Astrocyte of the spinal cord (primary cell): Measurements from ENCODE around the gene KIAA0319L.

ENCODE experiments used
- DNase-seq: peaks from one replicate; pipeline ENCODE4 v3.0.0; 2011; ENCODE audit warnings: low read depth, low spot score
- H3K4me3 ChIP-seq: 2 replicates; pipeline ENCODE4 v1.5.1; 2011; ENCODE audit warnings: low read depth, mild to moderate bottlenecking, low read length, moderate library complexity
- CTCF ChIP-seq: IDR thresholded peaks from 2 replicates; pipeline ENCODE4 v1.5.1; 2012; ENCODE audit warnings: low read depth, mild to moderate bottlenecking, low read length, inconsistent platforms
- in situ Hi-C: cut with HindIII; loops from 2 replicates; pipeline ENCODE4 v1.10.0; 2017; ENCODE audit warnings: low sequenced_read_pairs

KIAA0319L gene

DNA sequence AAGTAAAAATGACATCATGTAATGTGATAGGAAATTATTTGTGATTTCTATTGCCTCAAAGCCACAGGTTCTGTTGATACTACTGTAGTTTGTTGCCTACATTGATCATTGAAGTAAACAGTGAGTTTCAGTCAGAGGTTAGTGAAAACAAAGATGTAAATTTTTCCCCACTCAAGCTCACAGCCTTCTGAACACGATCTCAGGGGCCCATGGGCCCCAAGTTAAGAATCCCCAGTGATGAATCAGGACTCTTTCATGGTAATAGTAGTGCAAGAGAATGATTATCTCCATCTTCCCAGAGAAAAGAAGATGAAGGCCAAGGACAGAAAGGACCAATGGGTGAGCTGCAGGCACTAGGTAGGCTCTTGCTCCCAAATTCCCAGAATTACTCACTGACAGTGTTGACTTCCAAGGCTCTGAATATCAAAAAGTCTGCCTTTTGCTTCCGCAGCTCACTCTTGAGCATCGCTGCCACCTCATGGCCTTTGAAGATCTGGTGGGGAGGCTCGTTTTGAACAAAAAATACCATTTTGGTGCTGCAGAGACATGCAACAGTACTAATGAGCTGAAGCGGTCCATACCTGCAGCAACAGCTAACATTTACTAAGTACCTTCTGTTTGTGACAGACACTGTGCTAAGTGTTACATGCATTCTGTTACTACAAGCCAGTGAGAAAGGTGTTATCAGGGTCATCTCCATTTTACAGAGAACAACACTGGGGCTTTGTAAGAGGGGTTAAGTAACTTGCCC is 113.3 kb downstream of the KIAA0319L start:
- peak; percentile 25 for TF ChIP-seq CTCF
- H3K4me3 ChIP-seq: no peak overlapping the region
- no peak for DNase-seq
- in situ Hi-C loops: no loop called here

- in situ Hi-C loops: no loop called here
- H3K4me3 ChIP-seq: no peak overlapping the region
- TF ChIP-seq CTCF: no peak
- no peak for DNase-seq
Measured at GRCh38 chr1:35442734-35443133, 114.5 kb downstream of the KIAA0319L start.

DNA sequence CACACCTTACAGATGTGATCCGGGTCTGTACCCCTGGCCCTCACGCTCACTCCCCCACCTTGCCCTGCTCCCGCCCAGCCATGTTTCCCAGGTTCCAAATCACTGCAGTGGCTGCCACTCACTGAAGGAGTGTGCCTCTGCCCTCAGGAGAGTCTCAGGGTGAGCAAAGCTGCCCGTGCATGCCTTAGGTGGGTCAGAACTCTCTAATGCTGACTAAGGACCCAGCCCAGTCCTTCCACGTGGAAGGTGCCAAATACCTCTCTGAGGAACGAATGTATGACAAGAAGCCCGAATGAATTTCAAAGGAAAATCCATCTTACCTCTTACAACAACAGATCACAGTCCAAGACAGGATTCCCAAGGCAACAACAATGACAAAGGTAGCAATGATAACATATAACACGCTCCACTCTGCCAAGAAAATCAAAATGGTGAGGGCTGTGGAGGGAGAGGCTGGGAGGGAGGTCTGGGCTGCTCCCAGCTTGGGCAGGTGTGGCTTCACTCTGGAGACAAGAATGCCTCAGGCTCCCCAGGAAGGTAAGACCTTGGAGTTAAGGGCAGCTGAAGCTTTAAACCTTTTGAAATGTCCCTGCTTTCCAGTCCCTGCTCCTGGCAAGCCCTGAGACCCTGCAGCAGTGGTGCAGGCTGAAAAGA is 115.2 kb downstream of the KIAA0319L start:
- H3K4me3 ChIP-seq: no peak overlapping the region
- no peak for DNase-seq
- in situ Hi-C loops: no loop called here
- no peak for TF ChIP-seq CTCF

- in situ Hi-C loops: no loop called here
- H3K4me3 ChIP-seq: no peak overlapping the region
- no peak for DNase-seq
- no peak for TF ChIP-seq CTCF
Measured at GRCh38 chr1:35439626-35440025, 117.6 kb downstream of the KIAA0319L start.

- in situ Hi-C loops: no loop called here
- DNase-seq: no peak
- H3K4me3 ChIP-seq: no peak overlapping the region
- TF ChIP-seq CTCF: no peak
Measured at GRCh38 chr1:35437200-35437599, 120.0 kb downstream of the KIAA0319L start.

DNA sequence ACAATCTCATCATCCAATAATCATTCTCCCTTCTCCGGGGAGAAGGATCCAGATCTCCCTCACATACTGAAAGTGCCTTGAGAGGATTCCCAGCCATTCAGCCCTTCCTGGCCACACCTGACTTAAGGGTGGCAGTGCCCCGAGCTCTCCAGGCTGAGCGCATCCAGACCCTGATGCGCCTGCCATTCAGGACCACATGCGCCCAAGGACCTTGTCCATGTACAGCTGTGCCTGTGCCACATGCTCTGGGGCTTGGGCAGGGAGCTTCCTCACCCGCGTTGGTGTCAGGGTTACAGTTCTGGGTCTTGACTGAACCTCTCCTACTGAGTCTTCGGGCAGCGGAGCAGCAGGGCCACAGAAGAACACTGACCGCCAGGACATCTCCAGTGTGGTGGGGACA is 121.1 kb downstream of the KIAA0319L start:
- in situ Hi-C loops: no loop called here

More for the DNA sequence above, 121.1 kb downstream of the KIAA0319L start:
- DNase-seq: no peak
- no peak overlapping the region for H3K4me3 ChIP-seq
- no peak for TF ChIP-seq CTCF
